ENCODE results near the gene PSORS1C1.

DNA sequence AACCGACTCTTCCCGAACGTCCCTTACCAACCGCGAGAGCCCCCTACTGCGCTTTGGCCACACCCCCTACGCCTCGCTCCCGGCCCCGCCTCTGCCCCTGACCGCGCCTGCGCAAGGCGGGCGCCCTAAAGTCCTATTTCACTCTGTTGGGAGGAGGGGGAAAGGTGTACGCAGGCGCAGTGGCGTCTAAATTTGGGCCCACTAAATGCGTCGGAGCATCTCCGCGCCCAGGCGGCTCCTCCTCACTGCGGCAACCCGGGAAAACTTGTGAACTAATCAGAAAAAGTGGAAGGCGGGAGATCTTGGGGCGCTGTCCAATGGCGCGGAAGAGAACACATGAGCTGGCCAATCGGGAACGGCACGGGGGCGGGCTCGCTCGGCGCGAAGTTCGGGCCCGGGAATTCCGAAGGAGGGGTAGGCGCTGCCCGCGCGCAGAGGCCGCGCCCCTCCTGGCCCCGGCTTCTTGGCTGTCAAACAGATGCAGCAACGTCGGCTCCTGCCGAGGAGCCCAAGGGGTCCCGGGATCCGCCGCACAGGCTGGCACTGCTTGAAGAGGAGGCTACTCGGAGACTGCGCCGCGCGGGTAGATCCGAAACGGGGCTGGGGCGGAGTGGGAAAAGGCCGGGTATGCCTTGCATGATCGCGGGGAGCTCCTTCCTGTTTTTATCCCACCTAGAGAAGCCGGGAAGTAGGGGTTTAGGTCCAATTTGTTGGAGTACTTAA, 43.7 kb downstream of the PSORS1C1 start, which contains the start of gene TCF19:
- TF ChIP-seq, protein P1, sequence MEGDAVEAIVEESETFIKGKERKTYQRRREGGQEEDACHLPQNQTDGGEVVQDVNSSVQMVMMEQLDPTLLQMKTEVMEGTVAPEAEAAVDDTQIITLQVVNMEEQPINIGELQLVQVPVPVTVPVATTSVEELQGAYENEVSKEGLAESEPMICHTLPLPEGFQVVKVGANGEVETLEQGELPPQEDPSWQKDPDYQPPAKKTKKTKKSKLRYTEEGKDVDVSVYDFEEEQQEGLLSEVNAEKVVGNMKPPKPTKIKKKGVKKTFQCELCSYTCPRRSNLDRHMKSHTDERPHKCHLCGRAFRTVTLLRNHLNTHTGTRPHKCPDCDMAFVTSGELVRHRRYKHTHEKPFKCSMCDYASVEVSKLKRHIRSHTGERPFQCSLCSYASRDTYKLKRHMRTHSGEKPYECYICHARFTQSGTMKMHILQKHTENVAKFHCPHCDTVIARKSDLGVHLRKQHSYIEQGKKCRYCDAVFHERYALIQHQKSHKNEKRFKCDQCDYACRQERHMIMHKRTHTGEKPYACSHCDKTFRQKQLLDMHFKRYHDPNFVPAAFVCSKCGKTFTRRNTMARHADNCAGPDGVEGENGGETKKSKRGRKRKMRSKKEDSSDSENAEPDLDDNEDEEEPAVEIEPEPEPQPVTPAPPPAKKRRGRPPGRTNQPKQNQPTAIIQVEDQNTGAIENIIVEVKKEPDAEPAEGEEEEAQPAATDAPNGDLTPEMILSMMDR (conservative IDR thresholded peaks at IDR 0.05; ENCODE audit: low read length): no peak
- no peak for TF ChIP-seq EZH2phosphoT487 (IDR thresholded peaks at IDR 0.05; ENCODE audit: borderline replicate concordance, low read depth, low read length)

Data from OCI-LY7 (cell line).